Measurements from ENCODE around the gene REXO4. TPM values are rescaled to one million over a fixed set of nuclear protein-coding genes. Genes with fewer than 3 reads are reported as not detected.

The REXO4 gene
- total and polyA plus RNA-seq, 2 donors (not counting 3 experiments of a cell fraction or from before 2014, with no cell fraction given): 19.5 to 29.5 TPM

DNA sequence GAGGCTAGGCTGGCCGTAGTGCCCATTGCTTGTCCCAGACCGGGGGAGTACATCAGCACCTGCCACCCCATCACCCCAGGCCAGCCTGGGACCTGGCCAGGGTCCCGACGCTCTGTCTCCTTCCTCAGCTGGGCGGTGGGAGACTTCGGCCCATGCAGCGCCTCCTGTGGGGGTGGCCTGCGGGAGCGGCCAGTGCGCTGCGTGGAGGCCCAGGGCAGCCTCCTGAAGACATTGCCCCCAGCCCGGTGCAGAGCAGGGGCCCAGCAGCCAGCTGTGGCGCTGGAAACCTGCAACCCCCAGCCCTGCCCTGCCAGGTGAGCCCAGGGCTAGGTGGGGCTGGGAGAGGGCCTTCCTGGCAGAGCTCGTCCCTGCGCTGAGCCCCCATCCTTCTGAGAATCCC is 25.4 kb upstream of the REXO4 start:
- no peak for FAIRE-seq

More for the DNA sequence above, 25.4 kb upstream of the REXO4 start:
- intact Hi-C loops (cut with micrococcal nuclease): no loop called here
- no peak overlapping the region for H3K4me2 ChIP-seq (ENCODE audit: insufficient read depth, low read length)
- DNase-seq (ENCODE audit: low read depth, low spot score): no peak
- ChIA-PET CTCF (no interaction called here), POLR2A (no interaction called here)
- H3K9me1 ChIP-seq (replicated peaks; ENCODE audit: control insufficient read depth, extremely low read depth, insufficient read depth, low read length): no peaks in the 10 kb centered on the region
- no TSS peak for BruUV-seq (replicated peaks)
- no peaks in the 10 kb centered on the region for H3K9me3 ChIP-seq (replicated peaks; ENCODE audit: control insufficient read depth, insufficient read depth, low read length)
- no peaks in the 10 kb centered on the region for H3K36me3 ChIP-seq (ENCODE audit: control insufficient read depth in 2 of 2, extremely low read depth in 1 of 2, insufficient read depth in 2 of 2, low read length in 2 of 2)
- H3K4me3 ChIP-seq (replicated peaks in 1 of 3; ENCODE audit: insufficient read depth in 1 of 3, low read depth in 1 of 3, low read length in 3 of 3): no peak overlapping the region
- H4K20me1 ChIP-seq (replicated peaks; ENCODE audit: control insufficient read depth, extremely low read depth, insufficient read depth, low read length): no peaks in the 10 kb centered on the region
- H3K4me1 ChIP-seq (ENCODE audit: control insufficient read depth, extremely low read depth, insufficient read depth, low read length): no peaks in the 10 kb centered on the region
- H3K27me3 ChIP-seq (ENCODE audit: control insufficient read depth in 2 of 2, insufficient read depth in 2 of 2, low read length in 2 of 2): no peaks in the 10 kb centered on the region
- H2AFZ ChIP-seq (ENCODE audit: low read depth, low read length): no peak overlapping the region
- TF ChIP-seq POLR2AphosphoS5 (IDR thresholded peaks at IDR 0.05; ENCODE audit: insufficient read depth, low read depth, low read length) (no peak), POLR2A (IDR thresholded peaks at IDR 0.05; ENCODE audit: low read depth, low read length) (no peak), MYC (IDR thresholded peaks at IDR 0.05; ENCODE audit: low read depth, low read length) (no peak), JUN (IDR thresholded peaks at IDR 0.05; ENCODE audit: borderline replicate concordance, insufficient read depth, insufficient read length, low read depth) (no peak), GATA2 (IDR thresholded peaks at IDR 0.05; ENCODE audit: insufficient read depth, insufficient read length, low read depth, low read length) (no peak), FOS (IDR thresholded peaks at IDR 0.05; ENCODE audit: borderline replicate concordance, insufficient read depth, low read length) (no peak), EZH2 (IDR thresholded peaks at IDR 0.05; ENCODE audit: borderline replicate concordance, low read depth, low read length, severe bottlenecking) (no peak)
- TF ChIP-seq, protein P1, sequence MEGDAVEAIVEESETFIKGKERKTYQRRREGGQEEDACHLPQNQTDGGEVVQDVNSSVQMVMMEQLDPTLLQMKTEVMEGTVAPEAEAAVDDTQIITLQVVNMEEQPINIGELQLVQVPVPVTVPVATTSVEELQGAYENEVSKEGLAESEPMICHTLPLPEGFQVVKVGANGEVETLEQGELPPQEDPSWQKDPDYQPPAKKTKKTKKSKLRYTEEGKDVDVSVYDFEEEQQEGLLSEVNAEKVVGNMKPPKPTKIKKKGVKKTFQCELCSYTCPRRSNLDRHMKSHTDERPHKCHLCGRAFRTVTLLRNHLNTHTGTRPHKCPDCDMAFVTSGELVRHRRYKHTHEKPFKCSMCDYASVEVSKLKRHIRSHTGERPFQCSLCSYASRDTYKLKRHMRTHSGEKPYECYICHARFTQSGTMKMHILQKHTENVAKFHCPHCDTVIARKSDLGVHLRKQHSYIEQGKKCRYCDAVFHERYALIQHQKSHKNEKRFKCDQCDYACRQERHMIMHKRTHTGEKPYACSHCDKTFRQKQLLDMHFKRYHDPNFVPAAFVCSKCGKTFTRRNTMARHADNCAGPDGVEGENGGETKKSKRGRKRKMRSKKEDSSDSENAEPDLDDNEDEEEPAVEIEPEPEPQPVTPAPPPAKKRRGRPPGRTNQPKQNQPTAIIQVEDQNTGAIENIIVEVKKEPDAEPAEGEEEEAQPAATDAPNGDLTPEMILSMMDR (IDR thresholded peaks at IDR 0.05; ENCODE audit: extremely low read depth in 1 of 2, insufficient read depth in 1 of 2, low read depth in 1 of 2, low read length in 2 of 2): no peak
- TF ChIP-seq, protein P2, sequence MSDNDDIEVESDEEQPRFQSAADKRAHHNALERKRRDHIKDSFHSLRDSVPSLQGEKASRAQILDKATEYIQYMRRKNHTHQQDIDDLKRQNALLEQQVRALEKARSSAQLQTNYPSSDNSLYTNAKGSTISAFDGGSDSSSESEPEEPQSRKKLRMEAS (IDR thresholded peaks at IDR 0.05; ENCODE audit: insufficient read depth, insufficient read length): no peak
- no peaks in the 10 kb centered on the region for H3K79me2 ChIP-seq (ENCODE audit: control insufficient read depth, insufficient read depth, low read length)
- H3K27ac ChIP-seq (ENCODE audit: insufficient read depth, low read depth, low read length): no peak overlapping the region
- H3K9ac ChIP-seq (replicated peaks; ENCODE audit: extremely low read depth, insufficient read depth, low read length): no peak overlapping the region
- dilution Hi-C loops (cut with MboI; ENCODE audit: extremely low pct_ligation_motif_present, low sequenced_read_pairs): no loop called here

All from endothelial cell of umbilical vein (primary cell).